AG04449 (cell line): ENCODE results near the gene NOP58.
A peak's percentile ranks its signal among the peaks of the same experiment; 100 is the strongest.

Experiments
- CTCF ChIA-PET: fragments of 350-600 bp; formaldehyde crosslinking; extraction: SDS; loops from one replicate; lab custom pipeline; 2021; ENCODE audit warnings: antibody characterized with exemption; lab: Yijun Ruan, JAX
- POLR2A ChIA-PET: fragments of 400-600, 350-600 bp; formaldehyde crosslinking; extraction: SDS; loops from one replicate; lab custom pipeline; 2020; ENCODE audit warnings: antibody characterized with exemption, inconsistent platforms; lab: Yijun Ruan, JAX
- DNase-seq: peaks from one replicate; pipeline ENCODE4 v3.0.0-alpha.2; 2010; ENCODE audit warnings: low read depth, low spot score
- H3K4me3 ChIP-seq: 2 replicates; pipeline ENCODE4 v1.5.1; 2011; ENCODE audit warnings: low read depth, mild to moderate bottlenecking, control low read depth, low read length
- TF ChIP-seq, protein P1 (sequence below): IDR thresholded peaks from one replicate; pipeline ENCODE4 v1.5.1; 2011; ENCODE audit warnings: mild to moderate bottlenecking, moderate library complexity, low read length, control low read depth, inconsistent platforms; ENCODE audit not compliant: insufficient read depth; ENCODE audit errors: missing control alignments

NOP58 gene

DNA sequence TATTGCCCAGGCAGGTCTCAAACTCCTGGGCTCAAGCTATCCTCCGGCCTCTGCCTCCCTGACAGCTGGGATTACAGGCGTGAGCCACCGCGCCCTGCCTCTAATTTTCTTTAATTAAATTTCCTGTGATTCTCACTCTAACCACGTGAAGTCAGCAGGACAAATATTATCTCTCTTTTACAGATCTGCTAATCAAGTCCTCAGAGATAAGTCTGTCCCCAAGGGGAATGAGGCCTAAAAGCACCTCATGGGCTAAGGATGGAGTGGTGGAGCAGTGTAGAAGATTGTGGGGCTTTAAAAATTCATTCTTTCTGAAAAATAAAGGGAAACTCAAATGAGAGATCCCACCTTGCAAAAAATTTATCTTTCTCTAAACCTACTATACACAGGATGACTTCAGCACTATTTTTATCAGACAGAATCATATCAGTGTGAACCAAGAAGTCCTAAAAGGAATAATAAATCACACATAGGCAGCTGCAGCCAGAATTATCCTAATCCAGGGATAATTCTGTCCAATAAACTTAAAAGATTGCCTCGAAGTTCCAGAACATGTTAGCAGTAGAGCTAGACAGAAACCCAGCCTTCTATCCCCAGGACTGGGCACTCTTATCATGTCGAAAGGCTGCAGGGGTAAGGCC lies 72.3 kb downstream of the NOP58 start:
- no peak for DNase-seq
- no peak overlapping the region for H3K4me3 ChIP-seq
- TF ChIP-seq, protein P1, sequence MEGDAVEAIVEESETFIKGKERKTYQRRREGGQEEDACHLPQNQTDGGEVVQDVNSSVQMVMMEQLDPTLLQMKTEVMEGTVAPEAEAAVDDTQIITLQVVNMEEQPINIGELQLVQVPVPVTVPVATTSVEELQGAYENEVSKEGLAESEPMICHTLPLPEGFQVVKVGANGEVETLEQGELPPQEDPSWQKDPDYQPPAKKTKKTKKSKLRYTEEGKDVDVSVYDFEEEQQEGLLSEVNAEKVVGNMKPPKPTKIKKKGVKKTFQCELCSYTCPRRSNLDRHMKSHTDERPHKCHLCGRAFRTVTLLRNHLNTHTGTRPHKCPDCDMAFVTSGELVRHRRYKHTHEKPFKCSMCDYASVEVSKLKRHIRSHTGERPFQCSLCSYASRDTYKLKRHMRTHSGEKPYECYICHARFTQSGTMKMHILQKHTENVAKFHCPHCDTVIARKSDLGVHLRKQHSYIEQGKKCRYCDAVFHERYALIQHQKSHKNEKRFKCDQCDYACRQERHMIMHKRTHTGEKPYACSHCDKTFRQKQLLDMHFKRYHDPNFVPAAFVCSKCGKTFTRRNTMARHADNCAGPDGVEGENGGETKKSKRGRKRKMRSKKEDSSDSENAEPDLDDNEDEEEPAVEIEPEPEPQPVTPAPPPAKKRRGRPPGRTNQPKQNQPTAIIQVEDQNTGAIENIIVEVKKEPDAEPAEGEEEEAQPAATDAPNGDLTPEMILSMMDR = no peak
- ChIA-PET POLR2A (no interaction called here), CTCF (no interaction called here)

DNA sequence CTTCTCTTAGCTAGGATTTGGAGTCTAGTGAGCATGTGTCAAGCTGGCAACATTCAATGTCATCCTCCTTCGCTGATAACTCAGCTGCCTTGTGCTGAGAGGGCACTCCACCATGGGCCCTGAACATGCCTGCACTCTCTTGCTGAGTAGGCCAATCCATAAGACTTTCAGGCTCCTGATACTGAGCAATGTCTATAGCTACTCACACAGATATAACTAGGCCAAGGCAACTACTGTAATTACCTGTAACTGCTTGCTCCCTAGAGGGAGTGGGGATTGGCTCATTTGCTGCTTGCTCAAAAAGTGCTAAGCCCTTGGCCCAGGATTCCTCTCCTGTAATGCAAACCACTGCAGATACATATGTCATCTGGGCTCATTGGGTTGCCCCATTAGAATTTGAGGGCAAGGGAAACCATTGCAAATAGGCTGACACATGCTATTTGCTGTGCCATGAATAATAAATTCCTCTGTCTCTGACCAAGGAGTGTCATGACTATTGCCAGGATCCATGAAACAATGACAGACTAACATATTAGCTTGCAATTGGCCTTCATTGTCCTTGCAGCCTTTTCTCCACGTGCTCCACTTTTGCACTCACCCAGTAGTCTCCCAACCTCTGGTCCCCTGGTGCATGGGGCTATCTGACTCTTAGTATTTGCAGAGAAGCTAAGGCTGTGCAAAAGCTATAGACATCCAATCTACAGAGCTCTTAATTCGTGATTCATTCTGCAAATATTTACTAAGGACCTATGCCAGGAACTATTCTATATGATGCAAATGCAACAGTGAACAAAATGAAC lies 73.7 kb downstream of the NOP58 start:
- DNase-seq = peak; percentile 9
- ChIA-PET POLR2A (no interaction called here), CTCF (interaction anchor here (0.7 to 1.7 kb wide), 3 partner anchors 10 to 475 kb away, joined by 3 read pairs; no protein-coding TSS in a partner anchor)
- no peak overlapping the region for H3K4me3 ChIP-seq
- TF ChIP-seq, protein P1 = no peak

DNA sequence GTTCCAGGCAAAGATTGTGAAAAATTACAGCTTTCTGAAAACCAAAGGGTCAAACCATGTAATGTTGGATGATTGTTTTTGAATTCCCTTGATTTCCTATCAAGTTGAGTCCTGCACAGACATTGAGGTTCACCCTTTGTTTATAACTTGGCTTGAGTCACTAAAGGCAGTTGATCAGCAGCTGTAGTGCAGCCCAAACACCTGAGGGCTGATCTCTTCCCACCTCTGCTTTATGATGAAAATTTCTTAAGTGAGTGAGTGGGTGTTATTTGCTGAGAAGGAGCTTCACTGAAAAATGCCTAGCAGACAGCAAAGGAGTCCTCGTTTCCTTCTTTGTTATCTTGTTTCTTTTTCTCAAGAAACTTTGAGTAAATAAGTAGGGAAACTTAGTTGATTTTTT lies 78.6 kb downstream of the NOP58 start:
- TF ChIP-seq, protein P1 = no peak
- DNase-seq = no peak
- no peak overlapping the region for H3K4me3 ChIP-seq
- POLR2A ChIA-PET = no interaction called here
- CTCF ChIA-PET = interaction anchor here (0.6 to 2.1 kb wide), 3 partner anchors 10 to 595 kb away, joined by 3 to 6 read pairs (median 3); no protein-coding TSS in a partner anchor

DNA sequence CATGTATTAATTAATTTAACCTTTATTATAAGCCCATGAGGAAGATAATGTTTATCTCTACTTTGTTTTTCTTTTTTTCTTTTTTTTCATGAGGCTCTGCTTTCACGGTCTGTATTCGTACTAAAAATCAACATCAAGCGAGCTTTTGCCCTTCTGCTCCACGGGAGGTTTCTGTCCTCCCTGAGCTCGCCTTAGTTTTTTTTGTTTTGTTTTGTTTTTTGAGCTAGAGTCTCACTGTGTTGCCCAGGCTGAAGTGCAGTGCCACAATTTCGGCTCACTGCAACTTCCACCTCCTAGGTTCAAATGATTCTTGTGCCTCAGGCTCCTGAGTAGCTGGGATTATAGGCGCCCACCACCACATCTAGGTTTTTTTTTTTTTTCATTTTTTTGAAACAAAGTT lies 80.6 kb downstream of the NOP58 start:
- no peak overlapping the region for H3K4me3 ChIP-seq
- CTCF ChIA-PET = no interaction called here
- POLR2A ChIA-PET = no interaction called here
- TF ChIP-seq, protein P1 = no peak
- DNase-seq = no peak
